Stimulated activated naive B cell treated with anti-CD40 and anti-IgM and Interleukin-4, amounts not matched to agents 10 μg/mL and 1 μg/mL and 100 μg/mL, for 72 hours (primary cell): Measurements from ENCODE around the gene RFX5.

Experiments used
- ATAC-seq, 2 donors: fragments of 150-1000 bp; cut with Tn5 transposase; replicated peaks; 2 replicates each; pipeline ENCODE4 v1.10.0; 2021; ENCODE audit warnings: moderate library complexity in 1 of 2
- DNase-seq: peaks from one replicate; pipeline ENCODE4 v3.0.0; 2021
- H3K27ac Mint-ChIP-seq: one replicate; pipeline ENCODE4 v1.8.0; 2022; ENCODE audit warnings: mild to moderate bottlenecking, mixed read lengths
- H3K27me3 Mint-ChIP-seq, 2 donors: one replicate each; pipeline ENCODE4 v1.8.0; 2022; ENCODE audit warnings: mixed read lengths in 2 of 2
- H3K36me3 Mint-ChIP-seq, 2 donors: one replicate each; pipeline ENCODE4 v1.8.0; 2022; ENCODE audit warnings: mixed read lengths in 2 of 2, mild to moderate bottlenecking in 1 of 2
- H3K4me1 Mint-ChIP-seq, 2 donors: one replicate each; pipeline ENCODE4 v1.8.0; 2022; ENCODE audit warnings: mixed read lengths in 2 of 2, mild to moderate bottlenecking in 1 of 2
- H3K4me3 Mint-ChIP-seq, 2 donors: one replicate each; pipeline ENCODE4 v1.8.0; 2022; ENCODE audit warnings: mild to moderate bottlenecking in 2 of 2, mixed read lengths in 2 of 2, moderate library complexity in 1 of 2
- H3K9me3 Mint-ChIP-seq, 2 donors: one replicate each; pipeline ENCODE4 v1.8.0; 2022; ENCODE audit warnings: mixed read lengths in 2 of 2, mild to moderate bottlenecking in 1 of 2

RFX5 gene

DNA sequence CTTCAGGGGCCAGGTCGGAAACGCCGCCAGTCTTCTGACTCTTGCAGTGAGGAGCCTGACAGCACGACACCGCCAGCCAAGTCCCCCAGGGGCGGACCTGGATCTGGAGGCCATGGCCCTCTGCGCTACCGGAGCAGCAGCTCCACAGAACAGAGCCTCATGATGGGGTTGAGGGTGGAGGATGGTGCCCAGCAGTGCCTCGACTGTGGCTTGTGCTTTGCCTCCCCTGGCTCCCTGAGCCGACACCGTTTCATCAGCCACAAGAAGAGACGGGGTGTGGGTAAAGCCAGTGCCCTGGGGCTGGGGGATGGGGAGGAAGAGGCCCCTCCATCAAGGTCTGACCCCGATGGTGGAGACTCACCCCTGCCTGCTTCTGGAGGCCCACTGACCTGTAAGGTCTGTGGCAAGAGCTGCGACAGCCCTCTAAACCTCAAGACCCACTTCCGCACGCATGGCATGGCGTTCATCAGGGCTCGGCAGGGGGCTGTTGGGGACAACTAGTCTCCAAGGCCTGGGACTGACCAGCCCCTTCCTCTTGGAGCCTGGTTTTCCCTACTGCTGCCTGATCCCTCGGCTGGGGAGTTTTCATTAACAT, 56.2 kb downstream of the RFX5 start:
- Mint-ChIP-seq H3K4me3 (no peak overlapping the region), H3K4me1 (peaks cover 43 to 58% of the 10 kb centered on the region in 2 donors), H3K27ac (no peak overlapping the region), H3K36me3 (peaks cover 52 to 72% of the 10 kb centered on the region in 2 donors), H3K9me3 (no peaks in the 10 kb centered on the region), H3K27me3 (no peaks in the 10 kb centered on the region)
- ATAC-seq (no peak), DNase-seq (no peak)
